ENCODE measurements around the gene NUP98.

- TF ChIP-seq CTCF (IDR thresholded peaks at IDR 0.05 in 4 of 5, conservative IDR thresholded peaks at IDR 0.05 in 1 of 5) (no peak), POLR2A (IDR thresholded peaks at IDR 0.05) (no peak)
These were observed 133.2 kb downstream of the NUP98 start for GRCh38 chr11:3664032-3664630.

Measured in gastrocnemius medialis (tissue), 4 donors.